Transverse colon (tissue), 4 donors: ENCODE data around the gene ABCF1. TPM values are rescaled to one million over a fixed set of nuclear protein-coding genes. Genes with fewer than 3 reads are reported as not detected.
A peak's percentile ranks its signal among the peaks of the same experiment; 100 is the strongest.

Experiments
- DNase-seq: peaks from one replicate; pipeline ENCODE4 v3.0.0-alpha.2; 2019
- H3K27ac ChIP-seq, 4 donors: fragments of 200-600 bp; sonication (generic); 2 replicates each; pipeline ENCODE4 v1.5.1; 2016 to 2018; ENCODE audit warnings: inconsistent platforms in 4 of 4
- H3K27me3 ChIP-seq: fragments of 200-600 bp; sonication (generic); 2 replicates; pipeline ENCODE4 v1.5.1; 2017; ENCODE audit warnings: inconsistent platforms
- H3K36me3 ChIP-seq, 4 donors: fragments of 200-600 bp; sonication (generic); 2 replicates each; pipeline ENCODE4 v1.5.1; 2017 to 2019; ENCODE audit warnings: inconsistent platforms in 4 of 4
- H3K4me1 ChIP-seq, 4 donors: fragments of 200-600 bp; sonication (generic); 2 replicates each; pipeline ENCODE4 v1.5.1; 2017 to 2020; ENCODE audit warnings: inconsistent platforms in 4 of 4
- H3K4me3 ChIP-seq, 4 donors: fragments of 200-600 bp; sonication (generic); 1 replicate in 1 of 4; 2 replicates in 3 of 4; pipeline versions ENCODE4 v1.5.1 to v1.6.1; 2017 to 2019; ENCODE audit warnings: inconsistent platforms in 4 of 4
- H3K9me3 ChIP-seq, 2 donors: fragments of 200-600 bp; sonication (generic); 2 replicates each; pipeline ENCODE4 v1.5.1; 2017 to 2019; ENCODE audit warnings: inconsistent platforms in 2 of 2
- EP300 ChIP-seq: sonication (generic); formaldehyde crosslinking; IDR thresholded peaks from one replicate; pipeline ENCODE4 v1.6.1; 2017; ENCODE audit warnings: antibody characterized with exemption, low read depth
- POLR2A ChIP-seq: fragments of 450-650 bp; IDR thresholded peaks from one replicate; pipeline ENCODE4 v1.6.1; 2016; ENCODE audit warnings: antibody characterized with exemption, mild to moderate bottlenecking, moderate library complexity
- POLR2AphosphoS5 ChIP-seq, 3 donors: sonication (generic); formaldehyde crosslinking; IDR thresholded peaks; one replicate each; pipeline ENCODE4 v1.6.1; 2016; ENCODE audit warnings: antibody characterized with exemption in 3 of 3
- WGBS, 2 donors: methylation state at CpG; one replicate each; pipeline ENCODE4 v1.1.5; 2018; ENCODE audit warnings: low coverage in 1 of 2; 5-methylcytosine and 5-hydroxymethylcytosine counted together
- in situ Hi-C, 4 donors: fragments of 200-750 bp; cut with MboI; loops; one replicate each; pipeline versions ENCODE4 v1.15.0 to v1.15.1; 2017; ENCODE audit warnings: low sequenced_read_pairs in 3 of 4, low pct_ligation_motif_present in 1 of 4, low pct_unique_long_range_greater_than_20kb in 1 of 4
- intact Hi-C: fragments of 100-400 bp; cut with DNase I; formaldehyde crosslinking; loops from one replicate; pipeline ENCODE4 v1.15.1; 2023; ENCODE audit warnings: low total_unique reads
- total RNA-seq, 4 donors: library from RNA; depleted of rRNA; stranded (reverse); fragments of >200 nt; gene quantifications; one replicate each; pipeline ENCODE4 v1.1.0, GENCODE V29; 2016
- TF ChIP-seq, protein P1 (sequence below), 5 experiments: fragments of 200-600 bp in 3 of 5; fragments of 450-650 bp in 2 of 5; sonication (generic) in 3 of 5; IDR thresholded peaks; 1 replicate in 2 of 5; 2 replicates in 3 of 5; pipeline ENCODE4 v1.5.1; 2016 to 2017; ENCODE audit warnings: antibody characterized with exemption in 5 of 5, inconsistent platforms in 3 of 5, mild to moderate bottlenecking in 2 of 5, moderate library complexity in 1 of 5

The ABCF1 gene
- total RNA-seq, 4 donors from 2014 or later: 33.0 to 52.0 (median 40.1) TPM

- DNase-seq: no peak
- no peaks in the 10 kb centered on the region for H3K27me3 ChIP-seq
- WGBS, 2 donors: 83 to 100% methylated on average over 1 of the region's 1 CpG
- peaks cover 0 to 10% (median 6%) of the 10 kb centered on the region in 4 donors for H3K4me1 ChIP-seq
- peaks cover 0 to 12% (median 4%) of the 10 kb centered on the region in 4 donors for H3K36me3 ChIP-seq
- no peak overlapping the region for H3K4me3 ChIP-seq
- H3K27ac ChIP-seq: peak overlapping the region in 1 of 4 donors; percentile 5
- no peaks in the 10 kb centered on the region for H3K9me3 ChIP-seq
- in situ Hi-C loops (no loop called here), intact Hi-C loops (no loop called here)
- TF ChIP-seq EP300: no peak
- TF ChIP-seq POLR2A: no peak
- TF ChIP-seq, protein P1, sequence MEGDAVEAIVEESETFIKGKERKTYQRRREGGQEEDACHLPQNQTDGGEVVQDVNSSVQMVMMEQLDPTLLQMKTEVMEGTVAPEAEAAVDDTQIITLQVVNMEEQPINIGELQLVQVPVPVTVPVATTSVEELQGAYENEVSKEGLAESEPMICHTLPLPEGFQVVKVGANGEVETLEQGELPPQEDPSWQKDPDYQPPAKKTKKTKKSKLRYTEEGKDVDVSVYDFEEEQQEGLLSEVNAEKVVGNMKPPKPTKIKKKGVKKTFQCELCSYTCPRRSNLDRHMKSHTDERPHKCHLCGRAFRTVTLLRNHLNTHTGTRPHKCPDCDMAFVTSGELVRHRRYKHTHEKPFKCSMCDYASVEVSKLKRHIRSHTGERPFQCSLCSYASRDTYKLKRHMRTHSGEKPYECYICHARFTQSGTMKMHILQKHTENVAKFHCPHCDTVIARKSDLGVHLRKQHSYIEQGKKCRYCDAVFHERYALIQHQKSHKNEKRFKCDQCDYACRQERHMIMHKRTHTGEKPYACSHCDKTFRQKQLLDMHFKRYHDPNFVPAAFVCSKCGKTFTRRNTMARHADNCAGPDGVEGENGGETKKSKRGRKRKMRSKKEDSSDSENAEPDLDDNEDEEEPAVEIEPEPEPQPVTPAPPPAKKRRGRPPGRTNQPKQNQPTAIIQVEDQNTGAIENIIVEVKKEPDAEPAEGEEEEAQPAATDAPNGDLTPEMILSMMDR (IDR thresholded peaks at IDR 0.05): no peak
- TF ChIP-seq POLR2AphosphoS5 (IDR thresholded peaks at IDR 0.05): no peak
Observed at GRCh38 chr6:30542915-30543314, 28.3 kb upstream of the ABCF1 start.

DNA sequence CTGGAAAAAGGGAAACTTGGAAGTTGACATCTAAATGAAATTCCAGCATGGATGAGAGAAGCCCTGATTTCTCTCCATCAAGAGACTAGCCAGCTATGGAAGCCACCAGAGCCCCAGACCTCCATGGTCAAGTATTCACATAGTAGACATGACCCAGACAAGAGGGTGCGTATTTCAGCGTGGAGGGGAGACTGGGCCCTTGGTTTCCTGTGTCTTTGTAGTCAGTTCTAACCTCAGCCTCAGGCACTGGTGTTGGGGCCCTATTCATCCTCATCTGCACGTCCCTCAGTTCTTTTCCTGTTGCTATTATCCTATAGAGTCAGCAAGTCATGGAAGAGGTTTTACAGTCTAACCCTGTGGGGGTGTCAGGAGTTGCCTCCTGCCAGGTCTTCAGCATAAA lies 27.4 kb upstream of the ABCF1 start:
- intact Hi-C loops (no loop called here), in situ Hi-C loops (no loop called here)
- Histone ChIP-seq H3K27me3 (no peaks in the 10 kb centered on the region), H3K36me3 (peaks cover 0 to 12% (median 4%) of the 10 kb centered on the region in 4 donors), H3K27ac (no peak overlapping the region), H3K4me1 (peaks cover 0 to 10% (median 6%) of the 10 kb centered on the region in 4 donors), H3K9me3 (no peaks in the 10 kb centered on the region), H3K4me3 (no peak overlapping the region)
- WGBS, 2 donors: 75 to 89% methylated on average over 3 of the region's 3 CpGs
- TF ChIP-seq EP300 (no peak), POLR2AphosphoS5 (IDR thresholded peaks at IDR 0.05) (no peak), POLR2A (no peak)
- TF ChIP-seq, protein P1 (IDR thresholded peaks at IDR 0.05): no peak
- DNase-seq: no peak

GRCh38 chr6:30544666-30545272 lies 26.5 kb upstream of the ABCF1 start:
- 0 to 38% methylated on average over 2 to 6 of the region's 6 CpGs for WGBS, 2 donors
- Histone ChIP-seq H3K4me3 (no peak overlapping the region), H3K27ac (no peak overlapping the region), H3K4me1 (peaks cover 0 to 10% (median 6%) of the 10 kb centered on the region in 4 donors), H3K36me3 (peaks cover 0 to 12% (median 4%) of the 10 kb centered on the region in 4 donors), H3K27me3 (no peaks in the 10 kb centered on the region), H3K9me3 (no peaks in the 10 kb centered on the region)
- TF ChIP-seq, protein P1 (IDR thresholded peaks at IDR 0.05): peak; percentile 72 to 82 (median 79)
- TF ChIP-seq POLR2A: no peak
- intact Hi-C loops: no loop called here
- in situ Hi-C loops: loop anchor here in 1 of 4 donors (5.0 kb wide), 1 partner anchor 62 kb away; no protein-coding TSS in a partner anchor
- DNase-seq: no peak

GRCh38 chr6:30547454-30547853 lies 23.8 kb upstream of the ABCF1 start:
- in situ Hi-C loops: loop anchor here in 1 of 4 donors (5.0 kb wide), 1 partner anchor 65 kb away; no protein-coding TSS in a partner anchor
- WGBS, 2 donors: 92% methylated on average over 6 of the region's 6 CpGs; no CpG with 5 or more reads in 1 of the 2 donors
- DNase-seq: no peak
- no peaks in the 10 kb centered on the region for H3K9me3 ChIP-seq
- H3K27me3 ChIP-seq: no peaks in the 10 kb centered on the region
- no peak overlapping the region for H3K4me3 ChIP-seq
- intact Hi-C loops: no loop called here
- peaks cover 0 to 3% (median 0%) of the 10 kb centered on the region in 4 donors for H3K4me1 ChIP-seq
- no peak overlapping the region for H3K27ac ChIP-seq
- H3K36me3 ChIP-seq: peaks cover 0 to 20% (median 4%) of the 10 kb centered on the region in 4 donors
- TF ChIP-seq POLR2A: no peak
- no peak for TF ChIP-seq EP300
- TF ChIP-seq, protein P1 (IDR thresholded peaks at IDR 0.05): no peak
- TF ChIP-seq POLR2AphosphoS5 (IDR thresholded peaks at IDR 0.05): no peak
